Karpas-422 (cell line): Measurements from ENCODE around the gene OXA1L. TPM values are rescaled to one million over a fixed set of nuclear protein-coding genes. Genes with fewer than 3 reads are reported as not detected.
"Not testable (repeated sequence)": the region's sequence is repeated elsewhere in the genome, so short reads cannot be mapped to it uniquely, and the experiment has no call there.

Source experiments
- DNase-seq: peaks from one replicate; pipeline ENCODE4 v3.0.0-alpha.2; 2015
- H2AFZ ChIP-seq: fragments of 200-600 bp; sonication (generic); 2 replicates; pipeline ENCODE4 v1.6.1; 2014; ENCODE audit warnings: antibody characterized with exemption, low read length, mixed read lengths
- H3K27ac ChIP-seq: fragments of 200-600 bp; sonication (generic); 2 replicates; pipeline ENCODE4 v1.5.1; 2014; ENCODE audit warnings: mild to moderate bottlenecking, low read length, moderate library complexity
- H3K27me3 ChIP-seq: fragments of 200-600 bp; sonication (generic); 2 replicates; pipeline ENCODE4 v1.6.1; 2014; ENCODE audit warnings: low read length, mixed read lengths
- H3K36me3 ChIP-seq: fragments of 200-600 bp; sonication (generic); 2 replicates; pipeline ENCODE4 v1.6.1; 2014; ENCODE audit warnings: low read length, mixed read lengths; ENCODE audit not compliant: insufficient read depth
- H3K4me1 ChIP-seq: fragments of 200-600 bp; sonication (generic); 2 replicates; pipeline ENCODE4 v1.6.1; 2014; ENCODE audit warnings: mild to moderate bottlenecking, low read length, mixed read lengths
- H3K4me2 ChIP-seq: fragments of 200-600 bp; sonication (generic); 2 replicates; pipeline ENCODE4 v1.6.1; 2014; ENCODE audit warnings: low read length, low read depth, mild to moderate bottlenecking; ENCODE audit not compliant: poor library complexity, severe bottlenecking
- H3K4me3 ChIP-seq: fragments of 200-600 bp; sonication (generic); 2 replicates; pipeline ENCODE4 v1.5.1; 2014; ENCODE audit warnings: mild to moderate bottlenecking, antibody characterized with exemption, low read length, mixed read lengths
- H3K79me2 ChIP-seq: fragments of 200-600 bp; sonication (generic); 2 replicates; pipeline ENCODE4 v1.6.1; 2014; ENCODE audit warnings: mild to moderate bottlenecking, low read length, mixed read lengths
- H3K9ac ChIP-seq: fragments of 200-600 bp; sonication (generic); 2 replicates; pipeline ENCODE4 v1.6.0; 2014; ENCODE audit warnings: low read length
- H3K9me2 ChIP-seq: fragments of 200-600 bp; sonication (generic), shearing (Covaris generic); replicated peaks from 2 replicates; pipeline ENCODE4 v1.6.0; 2014; ENCODE audit warnings: mild to moderate bottlenecking, low read length, moderate library complexity; ENCODE audit not compliant: insufficient read depth
- H3K9me3 ChIP-seq: fragments of 300-700, 200-600 bp; sonication (generic); 2 replicates; pipeline ENCODE4 v1.6.1; 2014; ENCODE audit warnings: low read length, mixed read lengths
- H4K20me1 ChIP-seq: fragments of 200-600 bp; sonication (generic); 2 replicates; pipeline ENCODE4 v1.6.1; 2014; ENCODE audit warnings: mild to moderate bottlenecking, antibody characterized with exemption, low read length, low read depth; ENCODE audit not compliant: insufficient read depth
- total RNA-seq: library from RNA; depleted of rRNA; stranded (reverse); fragments of >200 nt; shearing (Covaris generic); gene quantifications from 2 replicates; pipeline ENCODE4 v1.2.3, GENCODE V29; 2014; ENCODE audit warnings: low replicate concordance; rRNA removed

OXA1L gene
- total RNA-seq = 250 and 484 TPM in 2 replicates

DNA sequence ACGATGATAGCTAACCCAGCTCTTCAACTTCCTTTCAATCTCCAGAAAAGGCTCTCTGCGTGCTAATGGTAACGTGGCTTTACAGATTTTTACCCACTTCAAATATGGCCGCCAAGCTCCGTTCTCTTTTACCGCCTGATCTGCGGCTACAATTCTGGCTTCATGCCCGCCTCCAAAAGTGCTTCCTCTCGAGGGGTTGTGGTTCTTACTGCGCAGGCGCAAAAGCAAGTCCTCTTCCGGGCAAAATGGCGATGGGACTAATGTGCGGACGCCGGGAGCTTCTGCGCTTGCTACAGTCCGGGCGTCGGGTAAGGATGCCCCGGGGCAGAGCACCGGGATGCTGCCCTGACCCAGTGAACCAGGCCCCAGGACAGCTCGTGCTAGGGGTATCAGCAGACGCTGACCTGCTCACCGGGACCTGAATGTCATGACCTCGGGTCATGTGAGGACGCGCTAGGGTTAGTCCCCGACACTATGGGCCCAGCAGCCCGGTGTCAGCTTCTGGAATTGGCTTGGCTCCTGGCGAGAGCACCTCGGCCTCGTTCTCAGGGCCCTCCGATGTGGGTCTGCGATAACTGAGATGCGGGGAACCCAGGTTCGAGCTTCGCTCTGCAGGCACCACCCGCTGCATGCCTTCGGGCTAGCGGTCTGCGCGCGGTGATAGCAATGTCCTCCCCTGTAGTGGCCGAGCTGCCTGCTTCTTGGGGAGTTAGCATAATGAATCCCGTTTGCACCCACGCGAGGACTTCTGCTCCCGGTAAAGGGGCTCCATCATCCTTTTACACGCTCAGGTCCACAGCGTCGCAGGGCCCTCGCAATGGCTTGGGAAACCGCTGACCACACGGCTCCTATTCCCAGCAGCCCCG, at the start of gene OXA1L:
TSS of gene OXA1L (plus strand) at position 232 of the 866 bp plus-strand sequence. CDS start at position 246, 14 bp downstream.
- peak within 1 kb of the TSS; percentile 88 for H3K4me3 ChIP-seq
- H3K27me3 ChIP-seq = no peaks in the 10 kb centered on the region
- peaks cover 8% of the 10 kb centered on the region; the same call in 1 of the 2 replicates for H4K20me1 ChIP-seq
- H3K9me2 ChIP-seq = no peaks in the 10 kb centered on the region
- peaks cover 36% of the 10 kb centered on the region for H3K36me3 ChIP-seq
- peak within 1 kb of the TSS; percentile 33; the same call in 1 of the 2 replicates for H2AFZ ChIP-seq
- H3K9ac ChIP-seq = peak within 1 kb of the TSS; percentile 88
- peaks cover 33% of the 10 kb centered on the region for H3K79me2 ChIP-seq
- peak within 1 kb of the TSS; percentile 72 for H3K27ac ChIP-seq
- H3K9me3 ChIP-seq = no peaks in the 10 kb centered on the region
- H3K4me1 ChIP-seq = peaks cover 24% of the 10 kb centered on the region
- peak; percentile 100 for DNase-seq
- H3K4me2 ChIP-seq = peak within 1 kb of the TSS; percentile 80

DNA sequence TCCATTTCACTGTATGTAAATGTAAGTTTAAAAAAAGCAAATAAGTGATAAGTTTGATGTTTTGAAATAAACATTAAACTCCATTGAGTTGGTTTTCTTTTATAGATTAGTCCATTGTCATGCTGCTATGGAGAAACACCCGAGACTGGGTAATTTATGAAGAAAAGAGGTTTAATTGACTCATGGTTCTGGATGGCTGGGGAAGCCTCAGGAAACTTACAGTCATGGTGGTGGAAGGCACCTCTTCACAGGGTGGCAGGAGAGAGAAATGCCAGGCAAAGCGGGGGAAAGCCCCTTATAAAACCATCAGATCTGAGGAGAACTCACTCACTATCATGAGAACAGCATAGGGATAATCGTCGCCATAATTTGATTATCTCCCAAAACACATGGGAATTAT, 48.4 kb upstream of the OXA1L start:
- peaks cover 7% of the 10 kb centered on the region for H3K4me1 ChIP-seq
- H3K4me3 ChIP-seq = no peak overlapping the region
- no peak overlapping the region for H2AFZ ChIP-seq

DNA sequence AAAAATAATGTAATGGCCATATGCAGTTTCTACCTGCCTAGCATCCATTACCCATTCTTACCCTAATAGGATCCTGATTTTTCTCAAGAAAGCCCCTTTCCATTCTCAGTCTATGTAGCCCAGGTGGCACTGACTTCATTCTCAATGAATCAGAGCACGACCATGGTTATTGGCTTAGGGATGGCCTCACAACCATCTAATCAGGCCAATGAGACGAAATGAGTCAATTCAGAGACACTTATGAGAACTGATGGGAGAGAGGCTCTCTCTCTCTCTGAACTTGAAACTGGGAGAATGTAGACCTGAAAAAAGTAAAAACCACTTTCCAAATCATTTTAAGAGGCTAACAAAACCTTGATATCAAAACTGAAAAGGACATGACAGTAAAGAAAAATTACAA, 45.3 kb upstream of the OXA1L start:
- Histone ChIP-seq H3K36me3 (no peaks in the 10 kb centered on the region), H2AFZ (no peak overlapping the region), H3K4me3 (no peak overlapping the region), H3K4me2 (no peak overlapping the region), H3K79me2 (no peaks in the 10 kb centered on the region), H3K9me2 (no peaks in the 10 kb centered on the region), H3K27ac (no peak overlapping the region), H3K27me3 (no peaks in the 10 kb centered on the region), H3K9ac (no peak overlapping the region), H3K9me3 (no peaks in the 10 kb centered on the region), H3K4me1 (no peaks in the 10 kb centered on the region), H4K20me1 (no peaks in the 10 kb centered on the region)
- DNase-seq = no peak

More for the DNA sequence above, 48.4 kb upstream of the OXA1L start:
- no peaks in the 10 kb centered on the region for H3K27me3 ChIP-seq
- no peaks in the 10 kb centered on the region for H3K79me2 ChIP-seq
- H3K36me3 ChIP-seq = no peaks in the 10 kb centered on the region
- H3K27ac ChIP-seq = no peak overlapping the region
- no peaks in the 10 kb centered on the region for H3K9me3 ChIP-seq
- H3K4me2 ChIP-seq = no peak overlapping the region
- no peaks in the 10 kb centered on the region for H4K20me1 ChIP-seq
- DNase-seq = no peak
- no peaks in the 10 kb centered on the region for H3K9me2 ChIP-seq
- H3K9ac ChIP-seq = no peak overlapping the region

DNA sequence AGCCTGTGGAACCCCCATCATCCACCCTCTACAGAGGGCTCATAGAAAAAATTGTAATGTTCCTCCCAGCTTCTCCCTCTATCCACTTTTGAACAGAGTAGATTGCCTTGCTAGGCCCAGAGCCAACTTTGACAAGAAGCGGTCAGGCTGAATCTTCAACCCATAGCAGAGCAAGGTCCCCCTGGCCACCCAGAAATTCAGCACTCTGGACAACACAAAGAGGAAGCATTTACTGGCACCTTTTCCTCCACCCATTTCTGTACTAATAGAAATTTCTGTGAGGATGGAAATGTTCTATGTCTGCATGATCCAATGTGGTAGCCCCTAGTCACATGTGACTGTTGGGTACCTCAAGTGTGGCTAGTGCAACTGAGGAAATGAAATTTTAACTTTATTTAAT, 42.7 kb upstream of the OXA1L start:
- no peak overlapping the region for H3K4me2 ChIP-seq
- H3K27ac ChIP-seq = no peak overlapping the region
- DNase-seq = no peak
- no peaks in the 10 kb centered on the region for H3K4me1 ChIP-seq
- H4K20me1 ChIP-seq = no peaks in the 10 kb centered on the region
- no peak overlapping the region for H3K4me3 ChIP-seq
- no peak overlapping the region for H2AFZ ChIP-seq
- H3K36me3 ChIP-seq = no peaks in the 10 kb centered on the region
- no peak overlapping the region for H3K9ac ChIP-seq
- no peaks in the 10 kb centered on the region for H3K79me2 ChIP-seq
- H3K27me3 ChIP-seq = no peaks in the 10 kb centered on the region
- H3K9me2 ChIP-seq = no peaks in the 10 kb centered on the region
- H3K9me3 ChIP-seq = no peaks in the 10 kb centered on the region

DNA sequence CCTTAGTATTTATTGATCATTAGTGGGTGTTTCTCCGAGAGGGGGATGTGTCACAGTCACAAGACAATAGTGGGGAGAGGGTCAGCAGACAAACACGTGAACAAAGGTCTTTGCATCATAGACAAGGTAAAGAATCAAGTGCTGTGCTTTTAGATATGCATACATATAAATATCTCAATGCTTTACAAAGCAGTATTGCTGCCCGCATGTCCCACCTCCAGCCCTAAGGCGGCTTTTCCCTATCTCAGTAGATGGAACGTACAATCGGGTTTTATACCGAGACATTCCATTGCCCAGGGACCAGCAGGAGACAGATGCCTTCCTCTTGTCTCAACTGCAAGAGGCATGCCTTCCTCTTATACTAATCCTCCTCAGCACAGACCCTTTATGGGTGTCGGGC, 41.6 kb upstream of the OXA1L start:
- H3K27ac ChIP-seq, H3K9me3 ChIP-seq, H4K20me1 ChIP-seq, H3K4me2 ChIP-seq, H3K36me3 ChIP-seq, H2AFZ ChIP-seq, DNase-seq, H3K4me1 ChIP-seq, H3K4me3 ChIP-seq, H3K9ac ChIP-seq, H3K27me3 ChIP-seq, H3K9me2 ChIP-seq, H3K79me2 ChIP-seq: not testable (repeated sequence)

DNA sequence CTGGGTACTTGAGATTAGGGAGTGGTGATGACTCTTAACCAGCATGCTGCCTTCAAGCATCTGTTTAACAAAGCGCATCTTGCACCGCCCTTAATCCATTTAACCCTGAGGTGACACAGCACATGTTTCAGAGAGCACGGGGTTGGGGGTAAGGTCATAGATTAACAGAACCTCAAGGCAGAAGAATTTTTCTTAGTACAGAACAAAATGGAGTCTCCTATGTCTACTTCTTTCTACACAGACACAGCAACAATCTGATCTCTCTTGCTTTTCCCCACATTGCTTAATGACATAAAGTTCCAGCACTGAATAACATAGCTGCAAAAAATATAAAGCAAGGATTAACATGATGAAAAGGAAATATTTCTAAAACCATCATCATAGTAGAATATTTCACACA, 41.1 kb upstream of the OXA1L start:
- not testable (repeated sequence) for H3K9ac ChIP-seq, DNase-seq, H3K4me3 ChIP-seq, H3K36me3 ChIP-seq, H3K9me2 ChIP-seq, H3K79me2 ChIP-seq, H3K27ac ChIP-seq, H3K4me2 ChIP-seq, H3K4me1 ChIP-seq, H4K20me1 ChIP-seq, H3K9me3 ChIP-seq, H2AFZ ChIP-seq, H3K27me3 ChIP-seq

DNA sequence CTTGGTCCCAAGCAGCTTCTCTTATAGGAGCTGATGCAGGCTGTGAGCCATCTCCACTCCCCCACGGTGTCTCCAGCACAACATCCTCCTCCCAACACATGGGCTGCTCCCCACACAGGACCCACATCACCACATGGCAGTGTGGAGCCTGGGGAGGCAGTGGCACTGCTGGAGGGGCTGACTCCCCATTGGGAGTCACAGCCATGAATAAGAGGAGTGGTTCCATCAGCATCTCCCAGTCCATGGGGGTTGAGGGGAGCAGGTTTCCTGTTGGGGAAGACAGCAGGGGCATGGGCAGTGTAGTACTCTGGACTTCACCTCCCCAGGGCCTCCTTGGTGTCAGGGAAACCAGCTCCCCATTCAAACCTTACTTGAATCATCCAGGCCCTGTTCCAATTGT, 40.5 kb upstream of the OXA1L start:
- no peaks in the 10 kb centered on the region for H3K27me3 ChIP-seq
- H2AFZ ChIP-seq = no peak overlapping the region
- no peaks in the 10 kb centered on the region for H4K20me1 ChIP-seq
- no peak overlapping the region for H3K4me3 ChIP-seq
- no peaks in the 10 kb centered on the region for H3K79me2 ChIP-seq
- no peaks in the 10 kb centered on the region for H3K36me3 ChIP-seq
- no peaks in the 10 kb centered on the region for H3K9me2 ChIP-seq
- H3K4me1 ChIP-seq = no peaks in the 10 kb centered on the region
- no peak overlapping the region for H3K4me2 ChIP-seq
- H3K9ac ChIP-seq = no peak overlapping the region
- H3K27ac ChIP-seq = no peak overlapping the region
- H3K9me3 ChIP-seq = no peaks in the 10 kb centered on the region
- DNase-seq = no peak

DNA sequence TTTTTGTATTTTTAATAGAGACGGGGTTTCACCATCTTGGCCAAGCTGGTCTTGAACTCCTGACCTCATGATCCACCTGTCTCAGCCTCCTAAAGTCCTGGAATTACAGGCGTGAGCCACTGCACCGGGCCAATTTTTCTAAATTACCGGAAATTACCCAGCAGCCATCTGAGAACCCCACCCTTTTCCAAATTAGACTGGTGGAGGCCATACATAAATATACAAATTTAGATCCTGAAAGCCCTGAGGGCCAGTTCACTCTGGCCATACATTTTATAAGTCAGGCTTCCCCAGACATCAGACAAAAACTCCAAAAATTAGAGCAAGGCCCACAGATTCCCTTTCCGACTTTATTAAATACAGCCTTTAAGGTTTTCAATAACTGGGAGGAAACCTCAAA, 34.4 kb upstream of the OXA1L start:
- H3K4me2 ChIP-seq, H3K9me3 ChIP-seq, H3K4me1 ChIP-seq, DNase-seq, H3K9me2 ChIP-seq, H3K27me3 ChIP-seq, H2AFZ ChIP-seq, H4K20me1 ChIP-seq, H3K79me2 ChIP-seq, H3K4me3 ChIP-seq, H3K27ac ChIP-seq, H3K36me3 ChIP-seq, H3K9ac ChIP-seq: not testable (repeated sequence)
